Activated CD4-positive, alpha-beta T cell treated with anti-CD3 and anti-CD28 coated beads for 4 hours (primary cell): ENCODE measurements around the gene SMAD6.

Experiments used
- DNase-seq, 2 donors: peaks; one replicate each; pipeline ENCODE4 v3.0.0-alpha.2; 2020

SMAD6 gene

DNA sequence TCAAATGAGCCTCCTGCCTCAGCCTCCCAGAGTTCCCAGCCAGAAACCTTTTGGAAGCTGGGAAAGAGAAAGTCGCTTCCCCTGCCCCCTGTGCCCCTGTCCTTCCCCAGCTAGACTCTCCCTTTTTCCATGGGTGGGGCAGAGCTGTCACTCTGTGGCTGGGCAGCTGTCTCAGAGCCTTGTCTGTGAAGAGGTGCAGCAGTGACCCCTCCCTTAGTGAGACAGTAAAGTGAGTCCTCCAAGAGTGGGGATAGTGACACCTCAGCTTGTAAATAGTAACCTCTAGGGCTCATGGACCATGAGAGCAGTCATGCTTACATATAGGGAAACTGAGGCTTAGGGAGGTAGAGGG, 76.3 kb downstream of the SMAD6 start:
- no peak for DNase-seq

DNA sequence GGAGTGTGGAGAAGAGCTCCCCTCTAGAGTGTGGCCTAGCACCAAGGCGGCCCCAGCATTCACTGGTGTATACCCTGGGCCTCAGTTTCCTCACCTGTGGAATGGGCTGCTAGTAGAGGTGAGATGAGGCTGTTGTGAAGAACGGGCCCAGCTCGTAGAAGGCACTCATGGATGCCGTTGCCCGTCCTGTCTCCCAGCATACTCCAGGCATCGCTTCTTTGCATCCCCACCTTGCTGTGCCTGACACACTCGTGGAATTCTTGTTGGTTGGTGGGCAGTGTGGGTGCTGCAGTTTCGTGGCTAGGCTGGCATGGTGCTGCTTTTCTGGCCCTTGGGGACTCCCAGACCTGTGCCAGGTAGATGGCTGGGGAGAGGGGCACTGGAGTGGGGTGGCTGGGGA, 76.7 kb downstream of the SMAD6 start:
- no peak for DNase-seq

DNA sequence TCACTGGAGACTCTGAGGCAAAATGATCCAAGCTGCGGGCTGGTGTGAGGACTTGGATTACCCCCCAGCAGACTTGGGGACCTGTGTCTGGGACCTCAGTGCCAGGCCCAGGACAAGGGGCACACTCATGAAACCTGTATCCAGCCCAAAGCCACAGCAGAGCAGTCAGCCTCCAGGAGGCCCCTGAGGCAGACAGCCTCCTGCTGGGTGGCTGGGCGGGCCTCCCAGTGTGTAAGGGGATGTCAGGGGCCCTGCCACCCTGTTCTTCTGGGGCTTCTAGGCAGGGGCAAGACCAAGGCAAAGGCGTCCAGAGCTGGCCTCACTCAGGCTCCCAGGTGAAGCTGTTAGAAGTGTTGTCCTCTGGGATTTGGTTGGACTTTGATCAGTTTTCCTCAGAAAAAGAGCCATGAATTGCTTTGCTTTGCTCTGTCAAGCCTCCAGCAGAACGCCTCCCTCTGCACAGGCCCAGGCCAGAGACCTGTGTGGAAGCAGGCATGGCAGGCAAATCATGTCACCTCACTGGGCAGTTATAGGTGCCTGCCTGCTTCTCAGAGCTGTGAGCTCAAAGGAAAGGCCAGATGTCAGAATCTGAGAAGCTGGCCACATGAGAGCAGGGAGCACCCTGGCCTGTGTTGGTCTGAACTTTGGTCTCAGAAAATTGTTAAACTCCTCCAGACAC, 77.4 kb downstream of the SMAD6 start:
- no peak for DNase-seq

DNA sequence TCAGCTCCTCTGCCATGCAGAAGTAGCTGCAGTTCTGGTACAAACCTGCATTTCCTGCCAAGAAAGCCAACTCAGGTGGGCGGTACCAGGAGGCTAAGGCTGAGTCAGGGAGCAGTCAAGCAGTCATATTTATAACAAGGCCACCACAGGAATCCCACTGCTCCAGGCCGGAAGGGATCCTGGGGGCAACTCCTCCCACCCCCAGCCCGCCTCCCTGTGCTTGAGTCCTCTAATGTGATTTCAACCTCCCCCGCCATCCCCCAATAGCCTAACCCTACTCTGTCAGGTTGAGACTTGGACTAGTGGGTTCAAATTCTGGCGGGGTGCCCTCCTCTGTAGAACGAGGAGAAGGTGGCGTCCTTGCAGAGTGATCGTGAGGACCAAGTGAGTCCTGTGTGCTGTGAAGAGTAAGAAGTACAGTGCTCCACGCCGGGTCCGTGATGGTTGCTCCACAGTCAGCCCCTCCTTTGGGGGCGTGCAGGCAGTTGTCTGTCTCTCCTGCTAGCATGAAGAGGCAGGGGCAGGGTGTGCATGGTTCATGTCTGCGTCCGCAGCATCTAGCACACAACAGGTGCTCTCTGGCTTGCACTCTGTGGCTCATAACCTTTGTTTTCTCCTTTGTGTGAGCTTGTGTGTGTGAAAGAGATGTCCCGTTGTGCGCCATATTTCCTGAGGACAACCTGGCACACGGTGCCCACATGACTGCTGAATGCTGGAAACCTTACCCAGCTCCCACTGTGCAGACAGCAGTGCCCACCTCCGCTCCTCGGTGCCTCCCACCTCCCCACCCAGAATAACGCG, 78.3 kb downstream of the SMAD6 start:
- no peak for DNase-seq

DNA sequence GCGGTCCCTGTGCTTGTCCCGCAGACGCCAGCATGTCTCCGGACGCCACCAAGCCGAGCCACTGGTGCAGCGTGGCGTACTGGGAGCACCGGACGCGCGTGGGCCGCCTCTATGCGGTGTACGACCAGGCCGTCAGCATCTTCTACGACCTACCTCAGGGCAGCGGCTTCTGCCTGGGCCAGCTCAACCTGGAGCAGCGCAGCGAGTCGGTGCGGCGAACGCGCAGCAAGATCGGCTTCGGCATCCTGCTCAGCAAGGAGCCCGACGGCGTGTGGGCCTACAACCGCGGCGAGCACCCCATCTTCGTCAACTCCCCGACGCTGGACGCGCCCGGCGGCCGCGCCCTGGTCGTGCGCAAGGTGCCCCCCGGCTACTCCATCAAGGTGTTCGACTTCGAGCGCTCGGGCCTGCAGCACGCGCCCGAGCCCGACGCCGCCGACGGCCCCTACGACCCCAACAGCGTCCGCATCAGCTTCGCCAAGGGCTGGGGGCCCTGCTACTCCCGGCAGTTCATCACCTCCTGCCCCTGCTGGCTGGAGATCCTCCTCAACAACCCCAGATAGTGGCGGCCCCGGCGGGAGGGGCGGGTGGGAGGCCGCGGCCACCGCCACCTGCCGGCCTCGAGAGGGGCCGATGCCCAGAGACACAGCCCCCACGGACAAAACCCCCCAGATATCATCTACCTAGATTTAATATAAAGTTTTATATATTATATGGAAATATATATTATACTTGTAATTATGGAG, 79.1 kb downstream of the SMAD6 start:
- no peak for DNase-seq

DNA sequence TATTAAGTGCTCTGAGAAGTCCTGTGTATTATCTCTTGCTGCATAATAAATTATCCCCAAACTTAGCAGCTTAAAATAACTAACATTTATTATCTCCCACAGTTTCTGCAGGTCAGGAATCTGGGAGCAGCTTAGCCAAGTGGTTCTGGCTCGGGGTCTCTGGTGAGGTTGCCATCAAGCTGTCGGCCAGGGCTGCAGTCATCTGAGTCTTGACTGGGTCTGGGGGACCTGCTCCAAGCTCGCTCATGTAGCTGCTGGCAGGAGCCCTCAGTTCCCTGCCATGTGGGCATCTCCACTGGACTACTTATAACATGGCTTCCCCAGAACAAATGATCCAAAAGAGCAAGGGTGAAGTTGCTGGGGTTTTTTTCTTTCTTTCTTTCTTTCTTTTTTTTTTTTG, 80.7 kb downstream of the SMAD6 start:
- DNase-seq: no peak

DNA sequence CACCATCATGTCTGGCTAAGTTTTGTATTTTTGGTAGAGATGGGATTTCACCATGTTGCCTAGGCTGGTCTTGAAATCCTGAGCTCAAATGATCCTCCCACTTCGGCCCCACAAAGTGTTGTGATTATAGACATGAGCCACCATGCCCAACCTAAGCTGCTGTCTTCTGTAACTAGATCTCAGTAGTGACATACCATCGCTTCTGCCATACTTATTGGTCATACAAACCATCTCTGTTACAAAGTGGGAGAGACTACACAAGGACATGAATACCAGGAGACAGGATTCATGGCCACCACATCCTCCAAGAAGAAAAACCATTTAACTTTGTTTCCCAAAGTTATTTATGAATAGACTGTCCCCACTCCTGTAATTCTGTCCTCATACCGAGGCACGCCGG, 81.3 kb downstream of the SMAD6 start:
- DNase-seq: no peak

DNA sequence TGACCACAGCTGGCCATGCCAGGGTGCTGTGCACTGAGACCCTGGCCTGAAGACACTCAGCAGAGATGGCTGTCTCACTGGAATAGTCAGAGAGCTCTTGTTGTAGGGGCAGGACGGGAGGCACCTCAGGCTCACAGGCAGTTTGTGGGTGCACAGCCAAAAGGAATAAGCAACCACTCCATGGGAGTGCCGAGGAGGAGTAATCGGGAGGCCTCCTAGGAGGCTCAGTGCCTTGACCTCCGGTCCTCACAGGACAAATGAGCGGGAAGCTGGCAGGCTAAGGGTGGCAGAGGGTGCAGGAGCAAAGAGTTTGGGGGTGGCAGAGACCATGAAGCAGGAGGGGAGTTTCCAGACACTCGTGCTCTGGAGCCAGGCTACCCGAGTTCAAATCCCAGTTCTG, 81.7 kb downstream of the SMAD6 start:
- DNase-seq: no peak

DNA sequence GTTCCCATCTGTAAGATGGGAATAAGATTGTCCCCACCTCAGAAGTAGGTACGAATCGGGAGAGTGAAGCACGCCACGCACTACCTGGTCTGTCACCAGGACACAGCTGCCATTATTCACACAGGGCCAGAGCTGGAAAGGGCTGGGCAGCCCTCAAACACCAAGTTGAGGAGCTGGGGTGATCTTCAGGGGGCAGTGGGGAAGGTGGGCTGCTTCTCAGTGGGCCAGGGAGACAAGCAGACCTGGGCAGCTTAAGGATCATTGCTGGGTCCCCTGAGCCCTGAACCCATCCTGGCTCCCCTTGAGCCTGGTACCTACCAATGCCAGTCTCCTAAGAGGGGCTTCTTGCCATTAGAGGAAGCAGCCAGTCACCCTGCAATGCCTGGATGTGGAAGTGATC, 82.1 kb downstream of the SMAD6 start:
- no peak for DNase-seq

DNA sequence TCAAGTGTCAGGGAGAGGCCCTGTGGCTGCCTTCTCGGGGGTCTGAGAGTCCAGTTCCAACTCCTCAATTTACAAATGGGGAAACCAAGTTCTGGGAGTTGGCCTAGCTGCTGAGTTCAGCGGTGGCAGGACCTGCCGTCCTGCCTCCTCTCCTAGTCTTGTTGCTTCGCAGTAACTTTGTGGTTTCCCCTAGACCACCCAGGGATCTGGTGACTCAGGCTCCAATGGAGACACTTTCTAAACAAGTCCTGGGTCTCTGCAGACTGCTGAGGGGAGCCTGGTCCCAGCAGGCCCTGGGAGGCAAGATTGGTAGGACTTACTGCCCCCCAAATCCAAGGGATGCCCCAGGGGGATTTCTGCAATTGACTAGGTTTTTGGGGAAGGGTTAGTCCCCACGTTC, 83.6 kb downstream of the SMAD6 start:
- no peak for DNase-seq

DNA sequence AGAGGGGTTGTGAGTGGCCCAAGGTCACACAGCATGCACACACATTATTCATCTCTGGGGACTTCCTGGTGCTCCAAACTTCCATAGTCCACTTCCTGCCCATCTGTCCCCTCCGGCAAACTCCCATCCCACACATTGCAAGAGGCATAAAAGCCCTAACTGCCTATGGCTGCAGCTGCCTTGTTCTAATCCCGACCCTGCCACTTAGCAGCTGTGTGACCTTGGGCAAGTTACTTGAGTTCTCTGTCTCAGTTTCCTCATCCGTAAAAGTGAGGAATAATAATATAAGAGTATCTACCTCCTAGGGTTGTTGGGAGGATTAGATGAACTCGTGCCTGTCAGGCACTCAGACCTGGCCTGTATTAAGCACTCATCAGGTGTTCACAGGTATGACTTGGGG, 84.2 kb downstream of the SMAD6 start:
- DNase-seq: no peak

DNA sequence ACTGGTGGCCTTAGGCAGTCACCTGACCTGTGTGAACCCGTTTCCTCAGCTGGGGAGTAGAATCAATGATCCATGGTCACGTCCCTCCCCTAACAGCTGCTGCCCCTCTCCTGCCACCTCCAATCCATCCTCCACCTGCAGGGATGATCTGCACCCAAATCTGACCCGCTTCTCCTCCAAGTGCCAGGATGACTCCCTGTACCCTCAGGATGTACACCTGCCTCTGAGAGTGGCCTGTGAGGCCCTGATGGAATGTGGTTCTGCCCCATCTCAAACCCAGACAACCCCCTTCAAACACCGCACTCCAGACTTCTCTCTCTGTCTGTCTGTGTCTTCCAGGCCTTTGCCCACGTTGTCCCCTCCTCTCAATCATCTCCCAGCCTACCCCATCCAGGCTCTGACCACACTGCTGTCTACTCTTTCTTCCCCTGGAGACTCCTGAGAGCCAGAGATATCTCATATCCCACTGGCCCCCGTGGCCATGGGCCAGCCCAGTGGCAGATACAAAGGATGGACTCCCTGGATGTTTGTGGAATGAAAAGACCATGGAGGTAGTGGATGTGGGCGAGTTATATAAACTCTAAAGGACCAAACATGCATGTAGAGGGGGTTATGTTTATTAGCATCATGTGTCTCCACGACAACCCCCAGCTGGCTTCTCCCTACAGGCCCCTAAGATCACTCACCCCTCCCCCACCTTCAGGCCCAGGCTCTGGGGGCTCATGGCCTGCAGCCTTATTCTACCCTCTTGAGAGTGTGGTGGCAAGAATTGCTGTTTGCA, 84.9 kb downstream of the SMAD6 start:
- no peak for DNase-seq

DNA sequence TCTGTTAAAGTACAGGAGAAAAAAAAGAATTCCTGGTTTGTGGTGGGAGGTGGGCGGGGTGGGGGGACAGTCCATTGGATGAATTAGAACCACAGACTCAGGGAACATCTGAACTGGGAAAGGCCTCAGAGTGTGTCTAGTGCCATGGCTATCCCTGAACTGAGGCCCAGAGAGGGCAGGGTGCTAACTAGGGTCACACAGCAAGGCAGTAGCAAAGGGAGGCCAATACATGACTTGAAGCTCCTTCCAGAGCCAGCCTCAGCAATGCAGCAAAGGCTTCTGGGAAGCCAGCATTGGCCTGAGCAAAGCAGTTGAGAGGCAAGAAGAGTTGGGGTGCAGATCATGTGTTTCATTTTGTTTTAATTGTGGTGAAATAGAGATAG, 85.4 kb downstream of the SMAD6 start:
- no peak for DNase-seq

DNA sequence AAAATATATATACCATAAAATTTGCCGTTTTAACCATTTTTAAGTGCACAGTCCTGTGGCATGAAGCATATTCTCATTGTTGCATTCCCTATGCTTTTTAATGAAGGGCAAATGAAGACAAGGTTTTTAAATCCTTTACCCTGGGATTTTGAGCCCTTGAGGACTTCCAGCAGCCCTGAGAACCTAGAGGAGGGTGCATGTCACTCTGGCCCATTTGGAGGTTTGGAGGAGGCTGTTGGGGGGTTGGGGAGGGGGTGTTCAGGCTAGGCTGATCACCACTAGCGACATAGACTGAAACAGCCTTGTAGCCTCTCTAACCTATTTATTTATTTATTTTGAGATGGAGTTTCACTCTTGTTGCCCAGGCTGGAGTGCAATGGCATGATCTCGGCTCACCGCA, 86.0 kb downstream of the SMAD6 start:
- DNase-seq: no peak

DNA sequence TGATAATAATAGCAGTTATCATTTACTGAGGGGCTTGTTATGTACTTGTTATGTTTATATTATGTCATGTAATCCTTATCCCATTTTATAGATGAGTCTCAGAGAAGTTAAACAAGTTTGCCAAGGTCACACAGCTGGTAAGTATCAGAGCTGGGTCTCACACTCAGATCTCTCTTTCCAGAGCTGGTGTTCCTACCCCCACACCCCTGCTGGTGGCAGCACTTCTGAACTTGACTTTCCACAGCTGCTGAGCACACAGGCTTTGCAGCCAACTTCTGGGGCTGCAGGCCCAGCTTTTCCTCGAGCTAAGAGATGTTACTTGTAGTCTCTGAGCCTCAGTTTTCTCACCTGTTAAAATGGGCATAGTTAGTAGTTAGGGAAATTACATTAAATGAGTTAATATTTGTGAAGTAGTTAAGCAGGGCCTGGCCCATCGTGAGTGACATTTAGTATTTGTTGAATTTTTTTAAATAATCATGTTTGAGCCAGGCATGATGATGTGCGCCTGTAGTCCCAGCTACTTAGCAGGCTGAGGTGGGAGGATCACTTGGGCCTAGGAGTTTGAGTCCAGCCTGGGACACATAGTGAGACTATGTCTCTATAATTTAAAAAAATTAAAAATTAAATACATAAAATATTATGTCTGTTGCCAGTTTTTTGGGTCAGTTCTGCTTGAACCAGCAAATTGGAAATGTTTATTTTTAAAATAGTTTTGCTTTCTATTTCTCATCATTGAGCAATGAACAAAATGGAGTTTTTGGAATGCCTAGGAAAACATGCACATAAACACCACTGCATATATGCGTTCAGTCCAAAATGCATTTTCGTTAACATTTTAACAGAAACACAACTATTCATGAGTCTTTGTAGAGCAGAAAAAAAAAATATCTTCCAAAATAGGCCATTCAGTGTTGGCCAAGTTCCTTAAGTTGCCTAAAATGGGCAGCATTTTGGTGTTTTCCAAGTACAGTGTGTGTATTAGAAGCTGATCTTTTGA, 87.3 kb downstream of the SMAD6 start:
- DNase-seq: no peak

DNA sequence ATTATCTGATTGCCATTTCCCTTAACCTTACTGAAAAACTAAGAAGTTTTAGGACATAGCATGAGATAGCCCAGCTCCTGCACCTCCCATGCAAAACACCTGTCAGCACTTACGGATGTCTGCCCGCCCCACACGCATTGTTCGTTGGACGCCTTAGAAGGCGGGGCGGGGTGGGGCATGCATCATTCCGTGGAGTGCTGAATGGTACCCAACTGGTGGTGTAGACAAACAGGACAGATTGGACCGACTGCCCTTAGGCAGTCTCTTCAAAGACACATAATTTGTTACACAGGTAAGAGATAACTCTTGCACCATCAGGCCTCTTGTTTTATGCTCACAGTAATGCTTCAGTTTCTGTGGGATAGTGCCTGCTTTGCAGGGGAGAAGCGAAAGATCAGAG, 93.8 kb downstream of the SMAD6 start:
- no peak for DNase-seq

DNA sequence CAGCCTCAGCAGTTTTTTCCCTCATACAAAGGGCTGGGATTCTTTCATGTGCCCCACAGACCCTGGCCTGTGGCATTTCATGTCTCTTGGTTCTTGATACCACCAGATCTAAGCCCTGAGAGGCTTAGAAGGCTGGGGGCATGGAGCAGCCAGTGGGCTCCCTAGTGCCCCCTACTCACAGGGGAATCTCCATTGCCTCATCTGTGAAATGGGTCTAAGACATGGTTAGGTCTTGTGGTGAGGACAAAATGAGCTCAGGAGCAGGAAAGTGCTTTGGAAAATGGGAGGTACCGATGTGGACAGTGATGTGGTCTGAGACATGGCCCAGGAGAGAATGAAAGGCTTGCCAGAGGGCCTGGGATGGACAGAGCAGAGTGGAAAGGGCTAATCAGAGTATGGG, 94.3 kb downstream of the SMAD6 start:
- DNase-seq: no peak

DNA sequence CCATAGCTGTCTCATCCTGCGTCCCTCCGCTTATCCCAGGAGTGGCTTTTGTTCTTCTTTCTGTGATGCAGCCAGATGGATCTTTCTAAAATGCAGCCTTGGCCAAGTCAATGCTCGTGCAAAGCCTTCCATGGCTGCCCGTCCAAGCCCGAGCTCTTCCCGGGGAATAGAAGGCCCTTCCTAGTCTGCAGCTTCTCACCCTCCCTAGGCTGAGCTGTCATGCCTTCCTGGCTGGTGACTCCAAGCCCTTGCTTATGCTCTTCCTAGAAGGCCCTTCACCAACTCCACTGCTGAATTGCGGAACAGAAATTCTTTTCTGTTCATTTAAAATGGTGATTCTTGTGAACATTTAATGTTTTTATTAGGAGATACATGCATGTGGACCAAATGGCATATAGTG, 95.9 kb downstream of the SMAD6 start:
- no peak for DNase-seq

DNA sequence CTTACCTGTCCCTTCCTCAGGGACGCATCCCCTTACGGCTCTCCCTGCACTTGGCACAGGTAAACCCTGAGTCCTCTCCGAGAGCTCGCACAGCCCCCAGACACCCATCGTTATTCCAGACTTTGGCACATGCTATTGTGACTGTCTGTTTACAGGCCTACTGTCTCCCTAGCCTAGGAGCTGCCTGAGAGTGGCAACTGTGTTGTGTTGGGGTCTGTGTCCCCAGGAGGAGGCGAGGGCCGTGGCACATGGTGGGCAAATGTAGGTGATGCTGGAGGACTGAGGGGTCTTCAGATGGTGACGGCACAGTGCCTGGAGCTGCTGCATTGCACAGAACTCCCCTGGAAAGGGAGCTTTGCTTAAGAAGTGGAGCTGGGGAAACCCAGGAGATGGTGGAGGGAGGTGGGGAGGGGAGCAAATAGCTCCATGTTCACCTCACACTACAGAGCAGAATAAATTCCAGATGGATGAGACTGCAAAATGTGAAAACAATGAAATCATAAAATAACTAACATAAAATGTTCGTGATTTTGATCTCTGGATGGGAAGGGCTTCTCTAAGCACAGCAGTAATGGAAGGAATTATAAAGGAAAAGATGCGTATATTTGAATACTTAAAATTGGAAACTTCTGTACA, 96.5 kb downstream of the SMAD6 start:
- no peak for DNase-seq

DNA sequence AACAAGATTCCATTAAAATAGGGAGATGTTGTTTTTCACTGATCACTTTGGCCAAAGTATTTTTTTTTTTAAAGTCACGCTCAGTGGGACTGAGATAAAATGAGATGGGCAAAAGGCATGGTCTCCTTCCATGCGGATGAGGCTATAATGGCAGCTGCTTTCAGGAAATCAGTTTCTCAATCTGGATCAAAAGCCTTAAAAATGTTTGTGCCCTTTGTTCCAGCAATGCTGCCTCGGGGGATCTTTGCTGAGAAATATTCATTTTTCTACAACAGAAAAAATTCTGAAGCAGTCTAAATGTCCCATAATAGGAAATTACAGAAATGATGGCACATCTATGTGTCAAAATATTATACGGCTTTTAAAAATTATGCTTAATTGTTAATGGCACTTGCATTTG, 97.2 kb downstream of the SMAD6 start:
- DNase-seq: no peak

DNA sequence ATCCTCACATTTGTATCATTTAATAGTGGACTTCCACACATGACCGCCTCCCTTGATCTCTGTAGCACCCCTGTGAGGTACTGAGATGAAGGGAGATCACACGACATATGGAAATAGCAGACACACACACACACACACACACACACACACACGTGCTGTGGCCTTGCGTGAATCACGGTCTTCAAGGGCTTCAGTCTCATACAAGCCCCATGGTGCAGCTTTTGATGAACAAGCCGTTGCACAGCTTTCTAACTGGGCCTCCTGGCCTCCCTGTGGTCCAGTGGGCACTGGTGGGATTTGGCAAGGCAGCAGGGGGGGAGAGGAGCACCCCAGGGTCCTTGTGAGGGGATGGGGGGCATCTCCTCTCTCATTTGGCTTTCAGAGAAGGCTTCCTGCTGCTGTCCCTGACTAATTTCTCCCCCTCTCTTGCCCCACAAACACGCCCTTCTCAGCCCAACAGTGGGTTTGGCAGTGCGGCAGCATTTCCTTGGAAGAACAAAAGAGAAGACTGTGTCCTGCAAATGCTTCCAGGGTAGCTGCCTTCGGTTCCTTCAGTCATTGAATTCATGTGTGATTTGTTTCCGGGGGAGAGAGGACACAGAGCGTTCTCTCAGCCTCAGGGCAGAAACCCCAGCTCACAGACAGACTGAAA, 98.7 kb downstream of the SMAD6 start:
- no peak for DNase-seq
